ENCODE measurements around the gene TMEM219.

TMEM219 gene

GRCh38 chr16:29975134-29975538 is 13.3 kb downstream of the TMEM219 start:
- no peak for TF ChIP-seq CTCF (IDR thresholded peaks at IDR 0.05; ENCODE audit: low read depth, low read length)
- DNase-seq (ENCODE audit: extremely low read depth, low read depth), result no peak

- DNase-seq (ENCODE audit: extremely low read depth, low read depth), result no peak
- TF ChIP-seq CTCF (IDR thresholded peaks at IDR 0.05; ENCODE audit: low read depth, low read length), result no peak
Measured at GRCh38 chr16:29975811-29976511, 14.1 kb downstream of the TMEM219 start.

GRCh38 chr16:29977063-29977825 is 15.4 kb downstream of the TMEM219 start:
- TF ChIP-seq CTCF (IDR thresholded peaks at IDR 0.05; ENCODE audit: low read depth, low read length), result no peak
- DNase-seq (ENCODE audit: extremely low read depth, low read depth), result no peak

GRCh38 chr16:29978081-29978480 is 16.2 kb downstream of the TMEM219 start:
- no peak for DNase-seq (ENCODE audit: extremely low read depth, low read depth)
- TF ChIP-seq CTCF (IDR thresholded peaks at IDR 0.05; ENCODE audit: low read depth, low read length), result no peak

- no peak for DNase-seq (ENCODE audit: extremely low read depth, low read depth)
- no peak for TF ChIP-seq CTCF (IDR thresholded peaks at IDR 0.05; ENCODE audit: low read depth, low read length)
Measured at GRCh38 chr16:29978564-29979270, 16.8 kb downstream of the TMEM219 start.

GRCh38 chr16:29982560-29983419 is 20.9 kb downstream of the TMEM219 start:
- no peak for DNase-seq (ENCODE audit: extremely low read depth, low read depth)
- TF ChIP-seq CTCF (IDR thresholded peaks at IDR 0.05; ENCODE audit: low read depth, low read length), result no peak

All from AG09319 (cell line).